CD4-positive, alpha-beta T cell treated with Interleukin-21 for 1 hour (primary cell): ENCODE data around the gene UBE2E2.
"Not testable (repeated sequence)": the region's sequence is repeated elsewhere in the genome, so short reads cannot be mapped to it uniquely, and the experiment has no call there.

Experiments used
- DNase-seq: peaks from one replicate; pipeline ENCODE4 v3.0.0-alpha.2; 2020

The UBE2E2 gene

GRCh38 chr3:23202921-23203707 lies at the start of gene UBE2E2:
Gene UBE2E2, plus strand, starts transcription at chr3:23203327.
- DNase-seq: peak; percentile 40

- DNase-seq: no peak
Observed at GRCh38 chr3:23153436-23153835, 49.7 kb upstream of the UBE2E2 start.

DNA sequence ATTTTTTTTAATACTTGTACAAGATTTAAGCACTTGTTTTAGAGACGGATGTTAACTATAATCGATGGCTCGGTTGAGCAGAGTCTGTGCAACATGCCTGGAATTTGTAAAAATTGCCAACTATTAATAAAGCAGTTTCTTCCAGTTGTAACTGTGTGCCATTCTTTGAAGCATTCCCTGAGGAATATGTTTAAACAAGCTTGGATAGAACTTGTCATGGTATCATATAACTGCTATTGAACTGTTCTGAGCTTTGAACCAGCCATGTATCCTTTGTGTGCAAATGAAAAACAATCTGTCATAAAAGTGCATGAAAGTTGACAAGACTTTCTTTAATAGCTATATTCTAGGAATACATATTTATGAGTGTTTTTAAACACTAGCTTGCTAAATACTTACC lies 45.8 kb upstream of the UBE2E2 start:
- no peak for DNase-seq

GRCh38 chr3:23159929-23160328 lies 43.2 kb upstream of the UBE2E2 start:
- DNase-seq: no peak

- DNase-seq: no peak
Observed at GRCh38 chr3:23161308-23161707, 41.8 kb upstream of the UBE2E2 start.

GRCh38 chr3:23161896-23162570 lies 41.1 kb upstream of the UBE2E2 start:
- no peak for DNase-seq

DNA sequence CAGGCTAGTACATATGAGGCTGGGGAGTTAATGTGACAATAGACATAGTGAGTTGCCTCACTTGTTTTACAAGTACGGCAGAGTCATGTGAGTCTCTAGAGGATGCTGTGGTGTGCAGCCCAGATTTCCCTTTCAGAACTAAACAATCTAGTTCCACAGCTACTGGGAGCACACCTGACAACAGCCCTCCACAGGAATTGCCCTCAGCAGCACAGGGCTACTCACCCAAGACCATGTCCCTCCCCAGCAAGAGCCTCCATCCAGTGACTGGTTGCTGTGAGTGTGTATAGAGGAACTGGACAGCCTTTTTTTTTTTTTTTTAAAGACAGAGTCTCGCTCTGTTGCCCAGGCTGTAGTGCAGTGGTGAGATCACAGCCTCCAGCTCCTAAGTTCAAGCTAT lies 40.2 kb upstream of the UBE2E2 start:
- no peak for DNase-seq

GRCh38 chr3:23164746-23165145 lies 38.4 kb upstream of the UBE2E2 start:
- no peak for DNase-seq

- DNase-seq: no peak
Observed at GRCh38 chr3:23165571-23165970, 37.6 kb upstream of the UBE2E2 start.

DNA sequence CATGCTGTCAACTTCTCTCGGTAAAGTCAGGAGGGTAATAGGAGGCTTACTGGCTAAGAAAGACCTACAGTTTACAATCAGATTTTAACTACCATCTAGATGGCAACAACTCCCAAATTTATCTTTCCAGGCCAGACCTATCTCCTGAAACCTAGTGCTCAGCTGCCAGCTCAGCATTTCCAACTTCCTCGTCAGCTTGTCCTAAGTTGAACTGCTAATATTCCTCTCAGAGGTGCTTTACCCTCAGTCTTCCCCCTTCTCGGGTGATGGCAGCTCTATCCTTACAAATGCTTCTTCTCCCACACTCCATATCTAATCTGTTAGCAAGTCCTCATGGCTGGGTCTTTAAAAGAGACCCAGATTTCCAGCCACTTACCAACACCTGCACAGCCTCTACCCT lies 36.9 kb upstream of the UBE2E2 start:
- no peak for DNase-seq

- no peak for DNase-seq
Observed at GRCh38 chr3:23166845-23167244, 36.3 kb upstream of the UBE2E2 start.

- no peak for DNase-seq
Observed at GRCh38 chr3:23169551-23169950, 33.6 kb upstream of the UBE2E2 start.

- no peak for DNase-seq
Observed at GRCh38 chr3:23170291-23170690, 32.8 kb upstream of the UBE2E2 start.

DNA sequence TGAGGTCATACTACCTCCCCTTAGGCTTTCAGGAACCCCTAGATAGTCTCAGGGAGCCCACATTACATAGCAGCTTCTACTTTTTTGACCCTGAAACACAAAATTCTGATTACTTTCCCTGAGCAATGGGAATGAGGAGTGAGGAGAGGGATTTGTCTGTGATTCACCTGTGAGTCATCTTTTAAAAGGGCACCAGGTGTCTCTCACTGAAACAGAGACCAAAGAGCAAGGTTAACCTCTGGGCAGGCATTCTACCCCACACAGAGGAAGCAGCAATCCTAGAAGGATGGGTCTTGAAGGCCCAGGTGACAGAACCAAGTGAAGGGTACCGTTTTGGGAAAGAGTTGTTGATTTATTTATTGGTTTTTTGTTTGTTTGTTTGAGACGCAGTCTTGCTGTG lies 31.1 kb upstream of the UBE2E2 start:
- DNase-seq: no peak

DNA sequence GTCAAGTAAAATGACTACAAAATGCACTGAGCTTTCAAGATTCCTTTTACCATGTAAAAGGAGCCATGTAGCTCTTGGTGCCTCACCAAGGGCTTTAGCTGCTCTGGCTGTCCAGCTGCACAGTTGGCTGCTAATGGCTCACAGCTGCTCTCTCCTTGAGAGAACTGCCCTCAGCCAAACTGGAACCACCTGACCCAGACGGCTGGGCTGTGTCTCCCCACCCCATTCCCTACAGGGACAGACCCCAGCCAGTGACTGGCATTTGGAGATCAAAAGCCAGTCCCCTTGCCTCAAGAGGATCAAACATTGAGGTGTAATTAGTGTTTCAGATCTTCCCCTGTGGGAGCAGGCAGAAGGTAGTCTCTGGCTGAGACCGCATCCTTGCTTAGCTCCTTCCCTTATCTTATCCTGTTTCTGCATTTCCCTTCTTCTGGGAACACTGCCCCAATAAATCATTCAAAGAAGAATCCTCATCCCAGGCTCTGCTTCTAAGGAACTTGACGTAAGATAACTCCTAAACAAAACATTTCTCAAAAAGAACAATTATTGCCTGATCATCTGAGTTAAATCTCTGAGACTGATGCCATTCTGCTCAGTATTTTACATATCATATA lies 28.6 kb upstream of the UBE2E2 start:
- no peak for DNase-seq

DNA sequence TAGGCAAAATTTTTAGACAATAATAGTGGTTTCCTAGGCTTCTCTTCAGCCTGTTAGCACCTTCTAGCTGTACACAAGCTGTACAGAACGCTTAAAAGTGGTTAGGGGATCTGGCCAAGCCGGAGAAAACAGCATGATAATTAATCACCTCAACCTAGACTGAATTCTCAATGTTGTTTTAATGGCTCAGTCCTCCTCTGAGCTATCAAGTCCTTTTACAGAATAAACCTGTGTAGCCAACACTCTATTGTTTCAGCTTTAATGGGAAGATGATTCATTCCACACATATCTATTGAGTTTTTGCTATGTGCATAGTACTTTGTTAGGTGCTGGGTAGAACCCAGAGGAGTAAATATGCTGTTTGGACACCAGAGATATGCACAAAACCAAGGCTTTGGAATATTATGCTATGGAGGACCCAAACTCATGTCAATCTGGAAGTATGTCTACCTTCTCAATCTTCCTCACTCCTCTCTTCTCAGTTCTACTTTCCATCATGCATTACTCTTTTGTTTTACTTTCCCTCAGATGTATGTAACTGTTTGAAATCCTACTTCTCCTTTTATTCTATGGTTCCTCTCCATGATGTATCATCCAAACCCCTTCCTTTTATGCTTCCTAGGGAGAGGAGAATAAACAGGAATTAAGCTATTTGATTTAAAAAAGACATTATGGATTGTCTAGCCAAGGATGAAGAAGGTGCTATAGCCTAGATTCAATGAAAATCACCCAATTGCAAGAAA lies 27.6 kb upstream of the UBE2E2 start:
- DNase-seq: no peak

GRCh38 chr3:23176839-23177238 lies 26.3 kb upstream of the UBE2E2 start:
- not testable (repeated sequence) for DNase-seq

DNA sequence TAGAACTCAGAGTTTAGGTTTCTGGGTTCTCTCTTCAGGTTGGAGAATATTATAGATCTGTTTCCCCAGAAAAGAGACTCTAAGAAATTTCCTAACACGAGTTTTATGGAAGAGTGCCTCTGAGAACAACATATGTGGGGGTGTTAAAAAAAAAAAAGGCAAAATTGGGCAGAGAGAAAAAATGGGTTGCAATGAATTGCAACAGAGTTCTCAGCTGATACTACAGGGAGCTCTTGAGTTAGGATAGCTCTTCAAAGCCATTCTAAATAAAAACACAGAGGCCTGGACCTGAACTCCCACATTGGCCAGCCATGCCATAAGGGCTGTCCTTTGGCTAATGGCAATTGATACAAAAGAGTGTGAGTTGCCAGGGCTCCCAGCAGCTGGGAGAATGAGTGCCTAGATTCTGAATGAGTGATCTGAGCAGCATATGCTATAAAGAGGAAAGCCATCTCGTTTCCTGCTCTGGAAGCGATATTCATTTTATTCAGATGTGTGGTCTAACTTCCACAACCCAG lies 20.1 kb upstream of the UBE2E2 start:
- no peak for DNase-seq

- no peak for DNase-seq
Observed at GRCh38 chr3:23183731-23184130, 19.4 kb upstream of the UBE2E2 start.

DNA sequence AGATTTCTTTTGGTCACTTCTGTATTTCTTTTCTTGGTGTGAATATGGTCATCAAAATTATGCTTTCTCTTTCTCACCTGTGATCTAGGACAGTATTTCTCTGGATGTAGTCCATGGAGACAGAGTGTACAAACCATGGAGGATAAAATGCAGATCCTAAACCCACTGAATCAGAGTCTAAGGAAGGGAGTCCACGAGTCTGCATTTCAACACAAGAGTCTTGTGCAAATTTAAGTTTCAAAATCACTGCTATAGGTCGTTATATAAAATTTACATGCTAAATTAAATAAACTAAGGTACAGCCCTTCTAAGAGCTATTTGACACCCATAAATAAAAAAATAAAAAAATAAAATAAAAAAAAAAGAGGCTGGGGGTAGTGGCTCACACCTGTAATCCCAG lies 17.3 kb upstream of the UBE2E2 start:
- DNase-seq: no peak

GRCh38 chr3:23189187-23189586 lies 13.9 kb upstream of the UBE2E2 start:
- no peak for DNase-seq

DNA sequence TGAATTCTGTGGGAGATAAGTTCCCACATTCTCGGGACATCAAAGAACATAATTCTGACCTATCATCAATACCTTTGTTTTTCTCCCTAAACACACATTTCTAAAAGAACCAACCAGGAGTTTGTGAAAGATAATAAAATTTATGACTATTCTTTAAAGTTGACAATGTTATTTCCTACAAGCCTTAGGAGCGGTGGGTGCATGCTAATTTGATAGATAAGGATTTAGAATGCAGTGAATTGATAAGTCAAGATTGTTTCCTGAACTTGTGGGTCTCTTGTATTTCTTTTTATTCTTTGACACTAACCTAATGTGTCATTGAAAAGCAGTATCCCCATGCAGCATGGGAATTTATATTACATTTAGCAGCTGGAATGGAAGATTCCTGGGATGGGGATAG lies 10.3 kb upstream of the UBE2E2 start:
- DNase-seq: no peak

GRCh38 chr3:23193831-23194230 lies 9.3 kb upstream of the UBE2E2 start:
- no peak for DNase-seq
